ENCODE data around the gene YBX2. TPM values are rescaled to one million over a fixed set of nuclear protein-coding genes. Genes with fewer than 3 reads are reported as not detected.

YBX2 gene
- 0.16 and 0.63 TPM in 2 replicates for total RNA-seq

GRCh38 chr17:7294614-7295153 lies at the start of gene YBX2:
Gene YBX2, minus strand, starts transcription at chr17:7294639. Its CDS starts 139 bp downstream, at chr17:7294500.

GRCh38 chr17:7336240-7337175 lies 42.1 kb upstream of the YBX2 start, which contains the start of gene ACAP1:
Gene ACAP1, plus strand, starts transcription at chr17:7336529. Its CDS starts 206 bp downstream, at chr17:7336735.

GRCh38 chr17:7328840-7329373 lies 34.5 kb upstream of the YBX2 start, which contains the start of gene NEURL4:
Gene NEURL4, minus strand, starts transcription at chr17:7329335. Its CDS starts 23 bp downstream, at chr17:7329312.

GRCh38 chr17:7314719-7315569 lies 20.5 kb upstream of the YBX2 start, which contains the start of gene GPS2:
Gene GPS2, minus strand, starts transcription at chr17:7315360. Its CDS starts 308 bp downstream, at chr17:7315052.

GRCh38 chr17:7306911-7307685 lies 12.7 kb upstream of the YBX2 start, which contains the start of gene EIF5A:
Gene EIF5A, plus strand, starts transcription at chr17:7307628. Its CDS starts 2,008 bp downstream, at chr17:7309636.

GRCh38 chr17:7281074-7281952 lies 13.1 kb downstream of the YBX2 start, which contains the start of gene SLC2A4:
Gene SLC2A4, plus strand, starts transcription at chr17:7281718. Its CDS starts 217 bp downstream, at chr17:7281935.

GRCh38 chr17:7262192-7262934 lies 32.1 kb downstream of the YBX2 start, which contains the start of gene CLDN7:
Gene CLDN7, minus strand, starts transcription at chr17:7262478. Its CDS starts 435 bp downstream, at chr17:7262043.

GRCh38 chr17:7252176-7253043 lies 42.0 kb downstream of the YBX2 start, which contains the start of gene ELP5:
Gene ELP5, plus strand, starts transcription at chr17:7252215. Its CDS starts 336 bp downstream, at chr17:7252551.

GRCh38 chr17:7251661-7252175 lies 42.7 kb downstream of the YBX2 start, which contains the start of gene CTDNEP1:
Gene CTDNEP1, minus strand, starts transcription at chr17:7251734. Its CDS starts 438 bp downstream, at chr17:7251296.

GRCh38 chr17:7241783-7242716 lies 52.4 kb downstream of the YBX2 start, which contains the start of gene GABARAP:
Gene GABARAP, minus strand, starts transcription at chr17:7242449. Its CDS starts 119 bp downstream, at chr17:7242330.

GRCh38 chr17:7239091-7240027 lies 55.1 kb downstream of the YBX2 start, which contains the start of gene PHF23:
Gene PHF23, minus strand, starts transcription at chr17:7239457. Its CDS starts 178 bp downstream, at chr17:7239279.

Measured in mesangial cell (primary cell).